Astrocyte of the hippocampus (primary cell): Measurements from ENCODE around the gene CNOT3.

Source experiments
- DNase-seq: peaks from one replicate; pipeline ENCODE4 v3.0.0; 2011; ENCODE audit warnings: low read depth, low spot score

The CNOT3 gene

GRCh38 chr19:54149021-54149812 lies 11.7 kb downstream of the CNOT3 start:
- no peak for DNase-seq

DNA sequence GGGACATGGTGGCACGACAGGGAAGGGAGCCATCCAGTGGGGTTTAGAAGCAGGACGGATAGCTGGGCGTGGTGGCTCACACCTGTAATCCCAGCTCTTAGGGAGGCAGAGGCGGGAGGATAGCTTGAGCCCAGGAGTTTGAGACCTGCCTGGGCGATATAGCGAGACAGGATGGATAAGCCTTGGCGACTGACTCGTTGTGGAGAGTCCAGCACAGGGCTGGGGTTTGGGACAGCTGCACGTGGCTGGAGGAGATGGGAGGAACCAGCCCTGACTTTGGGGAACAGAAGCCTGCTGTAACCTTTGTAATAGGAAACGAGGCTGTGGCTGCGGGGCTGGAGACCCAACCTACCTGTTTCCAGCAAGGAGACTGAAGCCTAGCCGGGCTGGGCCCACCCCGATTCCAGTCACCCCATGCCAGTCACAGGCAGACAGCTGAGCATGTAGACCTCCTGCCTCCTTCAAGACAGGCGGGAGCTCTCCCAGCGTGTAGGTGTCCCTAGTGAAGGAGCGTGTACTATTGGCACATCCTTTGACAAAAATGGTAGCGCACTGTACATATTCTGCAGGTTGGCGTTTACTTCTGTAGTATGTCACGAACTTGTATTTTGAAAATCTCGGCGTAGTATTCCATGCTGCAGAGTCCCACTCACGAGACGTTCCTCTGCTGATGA lies 13.9 kb downstream of the CNOT3 start:
- DNase-seq, result no peak

- DNase-seq, result no peak
Measured at GRCh38 chr19:54152267-54152666, 14.7 kb downstream of the CNOT3 start.

DNA sequence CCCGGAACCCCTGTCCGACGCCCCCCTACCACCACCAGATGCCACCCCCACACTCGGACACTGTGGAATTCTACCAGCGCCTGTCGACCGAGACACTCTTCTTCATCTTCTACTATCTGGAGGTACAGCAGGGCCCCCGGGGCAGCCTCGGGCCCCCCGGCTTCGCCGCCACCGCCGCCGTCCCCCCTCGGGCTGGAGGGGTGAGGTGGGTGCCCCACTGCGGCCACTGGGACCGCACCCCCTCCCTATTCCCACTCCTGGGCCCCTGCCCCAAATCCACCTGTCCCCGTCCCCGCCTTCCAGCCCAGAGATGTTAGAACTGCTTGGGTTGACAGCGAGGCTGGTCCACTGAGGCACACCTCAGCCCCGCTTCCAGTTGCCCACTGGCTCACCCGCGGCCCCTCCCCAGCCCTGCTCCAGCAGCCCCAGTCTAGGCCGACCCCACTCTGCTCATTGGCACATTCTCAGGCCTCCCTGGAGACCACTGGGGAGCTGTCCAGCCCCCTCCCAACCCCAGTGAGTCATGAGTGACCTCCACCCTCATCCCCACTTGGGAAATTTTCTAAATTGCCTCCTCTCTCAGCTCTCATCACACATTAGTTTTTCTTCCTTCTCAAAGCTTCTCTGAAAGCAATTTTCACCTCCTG lies 15.4 kb downstream of the CNOT3 start:
- no peak for DNase-seq

DNA sequence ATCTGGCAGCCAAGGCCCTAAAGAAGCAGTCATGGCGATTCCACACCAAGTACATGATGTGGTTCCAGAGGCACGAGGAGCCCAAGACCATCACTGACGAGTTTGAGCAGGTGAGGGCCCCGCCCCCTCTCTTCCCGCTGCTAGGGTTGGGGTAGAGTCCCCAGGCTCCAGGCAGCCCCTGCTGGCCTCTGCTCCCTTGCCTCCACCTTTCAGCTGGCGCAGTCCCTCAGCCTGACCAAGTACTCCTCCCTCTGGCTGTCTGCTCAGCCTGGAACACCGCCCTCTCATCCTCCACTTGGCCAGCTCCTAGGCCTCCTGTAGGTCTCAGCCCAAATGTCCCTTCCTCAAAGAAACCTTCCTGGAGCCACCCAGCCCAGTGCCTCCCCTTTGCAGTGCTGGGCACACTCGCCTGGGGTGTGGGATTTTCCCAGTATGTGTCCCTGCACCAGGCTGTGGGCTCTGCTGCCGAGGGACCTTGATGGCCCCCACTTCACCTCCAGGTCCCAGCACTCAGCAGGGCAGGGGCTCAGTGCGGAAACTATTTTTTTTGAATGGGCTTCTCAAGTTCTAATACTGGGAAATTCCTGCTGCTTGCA lies 16.3 kb downstream of the CNOT3 start:
- no peak for DNase-seq

DNA sequence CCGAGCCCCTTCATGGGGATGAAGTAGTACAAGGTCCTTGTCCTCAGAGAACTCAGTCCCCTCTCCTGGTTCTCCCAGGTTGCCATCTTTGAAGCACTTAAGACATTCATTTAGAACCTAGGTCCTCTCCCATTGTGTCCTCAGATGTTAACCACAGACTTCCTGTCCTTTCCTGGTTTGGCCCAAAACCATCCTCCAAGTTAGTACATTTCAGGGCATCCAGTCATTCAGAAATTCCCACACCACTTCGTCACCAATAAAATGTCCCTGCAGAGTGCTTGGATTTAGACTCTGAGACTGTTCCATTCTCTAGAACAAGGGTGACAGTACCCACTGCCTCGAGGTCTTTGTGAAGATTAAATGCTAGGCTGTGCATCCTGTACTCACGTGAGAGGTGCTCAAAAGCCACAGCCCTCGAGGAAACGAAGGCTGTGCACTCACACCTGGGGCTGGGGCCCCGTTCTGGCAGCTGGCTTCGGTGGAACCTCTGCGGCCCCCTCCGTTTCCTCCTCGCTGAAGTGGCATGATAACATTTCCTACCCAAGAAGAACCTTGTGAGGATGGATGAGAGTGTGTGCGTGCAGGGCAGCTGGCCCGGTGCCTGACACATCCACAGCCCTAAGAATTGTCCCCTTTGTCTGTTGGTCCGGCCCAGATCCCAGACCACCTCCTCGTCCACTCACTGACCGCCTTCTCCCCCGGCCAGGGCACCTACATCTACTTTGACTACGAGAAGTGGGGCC lies 17.2 kb downstream of the CNOT3 start:
- peak; percentile 29 for DNase-seq

DNA sequence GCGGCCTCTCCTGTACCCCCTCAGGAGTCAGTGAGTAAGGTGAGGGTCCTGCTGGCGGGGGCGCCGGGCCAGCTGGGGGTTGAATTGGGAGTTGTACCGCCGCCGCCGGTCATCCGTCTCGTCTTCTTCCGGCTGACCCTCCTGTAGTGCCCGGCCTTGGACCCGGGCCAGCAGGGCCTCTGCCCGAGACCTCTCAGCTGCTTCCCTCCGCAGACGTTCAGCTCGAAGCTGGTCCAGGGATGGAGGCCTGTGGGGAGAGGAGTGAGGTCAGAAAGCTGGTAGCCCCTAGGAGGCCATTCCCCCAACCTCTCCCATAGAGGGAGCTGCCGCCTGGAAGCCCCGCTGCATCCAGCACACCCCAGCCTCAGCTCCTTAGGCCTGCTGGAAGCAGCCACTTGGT lies 18.1 kb downstream of the CNOT3 start:
- DNase-seq, result no peak

DNA sequence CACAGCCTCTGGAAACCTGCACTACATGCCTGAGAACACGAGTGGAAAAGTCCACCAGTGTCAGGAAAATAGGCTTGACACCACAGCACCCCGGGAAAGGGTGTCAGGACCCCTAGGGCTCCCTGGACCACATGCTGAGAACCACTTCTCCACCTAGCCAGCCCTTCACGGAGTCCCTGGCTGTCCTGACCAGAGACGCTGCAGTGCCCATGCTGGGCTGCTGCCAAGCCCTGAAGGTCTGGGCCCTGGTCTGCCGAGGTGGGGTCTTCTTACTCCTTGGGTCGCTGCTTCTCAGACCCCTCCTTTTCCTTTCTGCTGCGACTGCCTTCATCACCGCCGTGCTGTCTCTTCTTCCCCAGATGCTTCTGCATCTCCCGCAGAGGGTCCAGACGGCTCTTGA lies 18.9 kb downstream of the CNOT3 start:
- DNase-seq, result no peak

GRCh38 chr19:54156953-54157352 lies 19.4 kb downstream of the CNOT3 start:
- no peak for DNase-seq

DNA sequence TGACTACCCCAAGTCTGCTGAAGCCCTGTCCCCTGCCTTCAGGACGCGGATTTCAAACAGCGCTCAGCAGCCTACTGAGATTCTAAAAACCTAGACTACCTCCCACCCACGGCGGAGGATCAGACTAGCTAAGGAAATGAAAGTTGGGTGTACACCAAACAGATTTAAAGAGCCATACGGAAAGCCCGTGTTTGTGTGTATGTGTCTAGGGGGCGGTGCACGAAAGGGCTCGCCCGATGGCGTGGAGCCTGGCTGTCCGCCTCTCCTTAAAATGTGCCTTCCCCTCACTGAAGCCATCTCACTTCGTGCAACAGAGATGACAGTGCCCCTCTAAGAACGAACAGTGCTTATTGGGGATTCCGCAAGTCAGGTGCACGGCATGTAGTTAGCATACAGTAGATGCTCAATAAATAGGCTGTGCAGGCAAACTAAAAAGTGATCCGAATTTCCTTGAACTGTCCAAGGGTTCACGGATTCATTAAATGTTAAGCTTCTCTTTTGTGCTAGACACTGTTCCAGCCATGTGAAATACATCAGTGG lies 21.3 kb downstream of the CNOT3 start:
- DNase-seq, result no peak

GRCh38 chr19:54159352-54160181 lies 22.0 kb downstream of the CNOT3 start, which contains the start of gene LENG1:
LENG1 (minus strand) TSS chr19:54159721; CDS start chr19:54159695, 26 bp downstream.
- DNase-seq, result peak; percentile 100

DNA sequence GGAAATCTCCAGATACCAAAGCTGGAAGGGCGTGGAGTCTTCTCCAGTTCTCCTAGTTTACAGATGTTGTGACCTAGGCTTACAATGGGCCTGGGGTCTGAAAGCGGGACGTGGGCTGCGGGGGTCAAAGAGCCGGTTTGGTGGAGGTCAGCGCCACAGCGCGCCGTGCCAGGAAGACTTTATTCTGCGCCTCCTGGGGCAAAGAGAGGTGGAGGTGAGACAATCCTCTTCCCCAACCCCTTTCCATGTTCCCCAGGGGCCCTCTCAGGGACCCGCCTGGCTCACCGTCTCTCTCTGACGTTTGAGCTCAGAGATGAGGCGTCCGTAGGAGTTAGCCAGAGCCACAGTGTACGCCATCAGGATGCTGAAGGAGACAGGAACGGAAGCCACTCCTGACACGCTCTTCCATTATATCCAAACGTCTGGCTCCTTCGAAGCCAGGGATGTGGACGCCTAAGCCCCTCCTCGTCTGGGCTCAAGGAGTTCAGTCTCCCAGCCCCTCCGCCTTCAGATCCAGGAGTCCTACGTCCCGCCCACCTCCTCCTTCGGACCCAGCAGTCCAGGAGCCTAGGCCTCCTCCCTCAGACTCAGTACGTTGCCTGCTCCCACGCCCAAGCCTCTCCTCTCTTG lies 22.7 kb downstream of the CNOT3 start:
- peak; percentile 43 for DNase-seq

DNA sequence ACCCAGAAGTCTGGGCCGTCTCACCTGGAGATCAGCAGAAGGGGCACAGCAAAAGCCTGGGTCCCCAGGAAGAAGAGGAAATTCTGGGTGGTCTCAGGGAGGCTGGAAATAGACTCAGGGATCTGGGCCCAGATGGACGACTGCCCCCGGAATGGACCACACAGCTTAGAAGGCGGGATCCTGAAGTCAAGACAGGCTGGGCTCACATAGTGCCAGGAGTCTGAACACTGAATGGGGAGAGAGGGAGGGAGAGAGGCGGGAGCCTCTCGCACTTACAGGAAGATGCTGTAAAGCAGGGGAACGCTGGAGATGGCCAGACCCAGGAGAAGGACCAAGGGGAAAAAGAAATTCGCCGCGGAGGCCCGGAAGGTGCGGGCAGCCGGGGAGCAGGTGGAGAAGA lies 23.3 kb downstream of the CNOT3 start:
- no peak for DNase-seq

GRCh38 chr19:54162241-54162805 lies 24.8 kb downstream of the CNOT3 start:
- DNase-seq, result peak; percentile 75

- DNase-seq, result no peak
Measured at GRCh38 chr19:54162884-54163283, 25.3 kb downstream of the CNOT3 start.

DNA sequence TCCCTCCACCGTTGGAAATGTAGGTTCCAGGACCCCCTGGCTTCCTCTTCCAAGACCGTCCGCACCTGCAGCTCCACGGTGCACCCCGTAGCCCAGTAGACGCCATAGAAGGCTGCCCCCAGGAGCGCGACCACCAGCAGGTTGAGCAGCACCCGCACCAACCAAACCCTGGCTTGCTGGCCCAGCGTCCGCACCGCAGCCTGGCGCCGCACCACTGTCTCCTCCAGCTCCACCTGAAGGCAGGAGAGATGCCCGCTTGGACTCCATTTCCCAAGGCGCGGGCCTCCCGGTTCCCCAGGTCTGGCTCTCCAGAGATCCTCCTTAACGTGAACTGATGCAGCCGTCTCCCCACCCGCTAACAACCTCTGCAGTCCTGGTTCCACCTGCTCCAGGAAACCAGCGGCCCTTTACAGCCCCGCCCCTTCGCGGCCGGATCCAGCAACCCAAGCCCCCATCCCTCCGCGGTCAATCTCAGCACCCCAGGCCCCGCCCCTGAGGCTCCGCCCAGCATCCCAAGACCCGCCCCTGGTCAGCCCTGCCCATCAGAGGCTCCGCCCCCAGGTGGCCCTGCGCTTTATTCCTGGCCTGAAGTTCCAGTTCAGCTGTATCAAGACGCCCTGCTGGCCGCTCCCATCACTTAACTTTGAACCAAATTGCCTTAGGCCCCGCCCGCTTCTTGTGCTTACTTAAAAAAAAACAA lies 27.0 kb downstream of the CNOT3 start:
- DNase-seq, result peak; percentile 68

GRCh38 chr19:54165222-54165621 lies 27.7 kb downstream of the CNOT3 start:
- no peak for DNase-seq

GRCh38 chr19:54168174-54168917 lies 30.8 kb downstream of the CNOT3 start:
- peak; percentile 94 for DNase-seq
